HepG2 (cell line): ENCODE measurements around the gene ELMOD3. TPM values are rescaled to one million over a fixed set of nuclear protein-coding genes. Genes with fewer than 3 reads are reported as not detected.

Source experiments
- ADNP ChIP-seq: sonication (generic); formaldehyde crosslinking; IDR thresholded peaks from 2 replicates; pipeline ENCODE4 v1.4.0; 2020; ENCODE audit warnings: missing genetic modification reagents
- HDAC6 ChIP-seq: fragments of 200-600 bp; sonication (generic); IDR thresholded peaks from 2 replicates; pipeline ENCODE4 v1.7.0; 2017; ENCODE audit warnings: mild to moderate bottlenecking, antibody characterized with exemption, low read length, low read depth
- KIAA2018 ChIP-seq: sonication (generic); formaldehyde crosslinking; IDR thresholded peaks from 2 replicates; pipeline ENCODE4 v1.5.0; 2020; ENCODE audit warnings: mild to moderate bottlenecking, missing genetic modification reagents, borderline replicate concordance
- MAX ChIP-seq: IDR thresholded peaks from 2 replicates; pipeline ENCODE4 v1.6.1; 2012; ENCODE audit warnings: inconsistent platforms
- NCOR1 ChIP-seq: fragments of 200-600 bp; sonication (generic); IDR thresholded peaks from 2 replicates; pipeline ENCODE4 v1.7.0; 2017; ENCODE audit warnings: antibody characterized with exemption, low read length, borderline replicate concordance
- SATB2 ChIP-seq: sonication (generic); formaldehyde crosslinking; IDR thresholded peaks from 2 replicates; pipeline ENCODE4 v1.5.0; 2020; ENCODE audit warnings: missing genetic modification reagents
- SMAD3 ChIP-seq: sonication (generic); formaldehyde crosslinking; IDR thresholded peaks from 2 replicates; pipeline ENCODE4 v1.4.0; 2020; ENCODE audit warnings: missing genetic modification reagents
- THAP7 ChIP-seq: sonication (generic); formaldehyde crosslinking; IDR thresholded peaks from 2 replicates; pipeline ENCODE4 v1.8.1; 2023; ENCODE audit warnings: mild to moderate bottlenecking, missing genetic modification reagents
- ZHX1 ChIP-seq: sonication (generic); formaldehyde crosslinking; IDR thresholded peaks from 2 replicates; pipeline ENCODE4 v1.8.1; 2022; ENCODE audit warnings: low read depth, mild to moderate bottlenecking, missing genetic modification reagents
- ZNF281 ChIP-seq: sonication (generic); formaldehyde crosslinking; IDR thresholded peaks from 2 replicates; pipeline ENCODE4 v1.4.0; 2020; ENCODE audit warnings: missing genetic modification reagents, borderline replicate concordance
- ZNF503 ChIP-seq: sonication (generic); formaldehyde crosslinking; IDR thresholded peaks from 2 replicates; pipeline ENCODE4 v1.4.0; 2020; ENCODE audit warnings: missing genetic modification reagents
- polyA plus RNA-seq, 8 experiments: library from polyadenylated mRNA; depleted of rRNA in 3 of 8; stranded (reverse) in 7 of 8; unstranded in 1 of 8; fragments of >200 nt; fragmentation: Illumina TruSeq in 4 of 8; extraction: Trizol in 4 of 8; gene quantifications; 2 replicates each; pipeline versions ENCODE4 v1.2.1 to v1.2.3, GENCODE V29; 2011 to 2016; ENCODE audit warnings: low read depth in 4 of 8, missing spikeins in 1 of 8, mixed read lengths in 1 of 8; ENCODE audit not compliant: insufficient read depth in 1 of 8
- total RNA-seq, 5 experiments: library from RNA; depleted of rRNA; stranded (reverse); fragments of >200 nt; fragmentation: Illumina TruSeq; extraction: Trizol; gene quantifications; 2 replicates each; pipeline ENCODE4 v1.2.3, GENCODE V29; 2016; ENCODE audit warnings: low read depth in 1 of 5

Gene ELMOD3
- total and polyA plus RNA-seq, 2 of the 13 experiments (the other 11 are each of a cell fraction or from before 2014, with no cell fraction given): 13.3 to 19.5 TPM

GRCh38 chr2:85390941-85391669 is 36.5 kb downstream of the ELMOD3 start (continued):
- TF ChIP-seq ZNF503 (CRISPR knock-in tag) (no peak), ZNF281 (peak; percentile 93), KIAA2018 (no peak), SMAD3 (peak; percentile 72; the same call in 1 of the 2 replicates), HDAC6 (no peak), ZHX1 (CRISPR knock-in tag) (no peak), ADNP (CRISPR knock-in tag) (no peak), THAP7 (CRISPR knock-in tag) (no peak), NCOR1 (no peak), MAX (peak; percentile 39; the same call in 1 of the 2 replicates), SATB2 (no peak)
